HepG2 (cell line): ENCODE measurements around the gene PRR11. TPM values are rescaled to one million over a fixed set of nuclear protein-coding genes. Genes with fewer than 3 reads are reported as not detected.

Experiments used
- ARHGAP35 ChIP-seq: sonication (generic); formaldehyde crosslinking; IDR thresholded peaks from 2 replicates; pipeline ENCODE4 v1.9.0; 2022; ENCODE audit warnings: mild to moderate bottlenecking, inconsistent platforms, moderate library complexity, missing genetic modification reagents, borderline replicate concordance
- CBX2 ChIP-seq, 2 experiments: fragments of 200-600 bp in 1 of 2; sonication (generic); formaldehyde crosslinking in 1 of 2; IDR thresholded peaks; 2 replicates each; pipeline versions ENCODE4 v1.7.0 to v1.8.1; 2018 to 2022; ENCODE audit warnings: low read depth in 2 of 2, low read length in 1 of 2, mild to moderate bottlenecking in 1 of 2, missing genetic modification reagents in 1 of 2
- CENPBD1 ChIP-seq: sonication (generic); formaldehyde crosslinking; IDR thresholded peaks from 2 replicates; pipeline ENCODE4 v1.8.0; 2022; ENCODE audit warnings: missing genetic modification reagents, low read depth, mild to moderate bottlenecking, borderline replicate concordance
- FOSL2 ChIP-seq: sonication (generic); formaldehyde crosslinking; IDR thresholded peaks from 2 replicates; pipeline ENCODE4 v1.4.0; 2020; ENCODE audit warnings: missing genetic modification reagents
- IRF2 ChIP-seq: IDR thresholded peaks from 2 replicates; pipeline ENCODE4 v1.6.1; 2018; ENCODE audit warnings: missing genetic modification reagents, missing compliant biosample characterization
- ISL2 ChIP-seq: sonication (generic); formaldehyde crosslinking; IDR thresholded peaks from 2 replicates; pipeline ENCODE4 v1.5.0; 2020; ENCODE audit warnings: missing genetic modification reagents
- MYNN ChIP-seq: sonication (generic); formaldehyde crosslinking; IDR thresholded peaks from 2 replicates; pipeline ENCODE4 v1.4.0; 2020; ENCODE audit warnings: mild to moderate bottlenecking, low read depth, missing genetic modification reagents
- MZF1 ChIP-seq: sonication (generic); formaldehyde crosslinking; IDR thresholded peaks from 2 replicates; pipeline ENCODE4 v1.8.1; 2023; ENCODE audit warnings: mild to moderate bottlenecking, missing genetic modification reagents, borderline replicate concordance
- NFE2 ChIP-seq: sonication (generic); formaldehyde crosslinking; IDR thresholded peaks from 2 replicates; pipeline ENCODE4 v1.4.0; 2020; ENCODE audit warnings: missing genetic modification reagents
- PITX1 ChIP-seq: sonication (generic); formaldehyde crosslinking; IDR thresholded peaks from 2 replicates; pipeline ENCODE4 v1.5.1; 2020; ENCODE audit warnings: mild to moderate bottlenecking, missing genetic modification reagents
- ZFP91 ChIP-seq: sonication (generic); formaldehyde crosslinking; IDR thresholded peaks from 2 replicates; pipeline ENCODE4 v1.9.0; 2022; ENCODE audit warnings: missing genetic modification reagents, mild to moderate bottlenecking, borderline replicate concordance
- ZNF12 ChIP-seq: sonication (generic); formaldehyde crosslinking; IDR thresholded peaks from 2 replicates; pipeline ENCODE4 v1.5.0; 2020; ENCODE audit warnings: missing genetic modification reagents
- ZNF275 ChIP-seq: sonication (generic); formaldehyde crosslinking; IDR thresholded peaks from 2 replicates; pipeline ENCODE4 v1.8.0; 2022; ENCODE audit warnings: missing genetic modification reagents, mild to moderate bottlenecking, inconsistent platforms, borderline replicate concordance
- ZNF281 ChIP-seq: sonication (generic); formaldehyde crosslinking; IDR thresholded peaks from 2 replicates; pipeline ENCODE4 v1.4.0; 2020; ENCODE audit warnings: missing genetic modification reagents, borderline replicate concordance
- ZNF770 ChIP-seq: sonication (generic); formaldehyde crosslinking; IDR thresholded peaks from 2 replicates; pipeline ENCODE4 v1.5.0; 2020; ENCODE audit warnings: mild to moderate bottlenecking, missing genetic modification reagents
- ZXDC ChIP-seq: sonication (generic); formaldehyde crosslinking; IDR thresholded peaks from 2 replicates; pipeline ENCODE4 v1.5.0; 2020; ENCODE audit warnings: mild to moderate bottlenecking, missing genetic modification reagents
- polyA plus RNA-seq, 8 experiments: library from polyadenylated mRNA; depleted of rRNA in 3 of 8; stranded (reverse) in 7 of 8; unstranded in 1 of 8; fragments of >200 nt; fragmentation: Illumina TruSeq in 4 of 8; extraction: Trizol in 4 of 8; gene quantifications; 2 replicates each; pipeline versions ENCODE4 v1.2.1 to v1.2.3, GENCODE V29; 2011 to 2016; ENCODE audit warnings: low read depth in 4 of 8, missing spikeins in 1 of 8, mixed read lengths in 1 of 8; ENCODE audit not compliant: insufficient read depth in 1 of 8
- total RNA-seq, 5 experiments: library from RNA; depleted of rRNA; stranded (reverse); fragments of >200 nt; fragmentation: Illumina TruSeq; extraction: Trizol; gene quantifications; 2 replicates each; pipeline ENCODE4 v1.2.3, GENCODE V29; 2016; ENCODE audit warnings: low read depth in 1 of 5

PRR11 gene
- total and polyA plus RNA-seq, 2 of the 13 experiments (the other 11 are each of a cell fraction or from before 2014, with no cell fraction given), result 35.7 to 39.2 TPM

- TF ChIP-seq ZXDC (CRISPR knock-in tag), result no peak
- no peak for TF ChIP-seq MZF1
- no peak for TF ChIP-seq NFE2 (CRISPR knock-in tag)
- TF ChIP-seq ZFP91 (CRISPR knock-in tag), result peak; percentile 93; the same call in 1 of the 2 replicates
- no peak for TF ChIP-seq CENPBD1 (CRISPR knock-in tag)
- no peak for TF ChIP-seq ZNF281 (CRISPR knock-in tag)
- TF ChIP-seq FOSL2 (CRISPR knock-in tag), result peak; percentile 19; the same call in 1 of the 2 replicates
- TF ChIP-seq ZNF12 (CRISPR knock-in tag), result peak; percentile 25; the same call in 1 of the 2 replicates
- TF ChIP-seq ZNF770 (CRISPR knock-in tag), result peak; percentile 21; the same call in 1 of the 2 replicates
- no peak; the same call in 1 of the 2 replicates for TF ChIP-seq ARHGAP35 (CRISPR knock-in tag)
- TF ChIP-seq MYNN (CRISPR knock-in tag), result no peak
- TF ChIP-seq IRF2 (CRISPR knock-in tag), result peak; percentile 72; the same call in 1 of the 2 replicates
- TF ChIP-seq CBX2 (IDR thresholded peaks at IDR 0.05; ENCODE audit: low read depth, low read length), result no peak
- no peak for TF ChIP-seq CBX2 (CRISPR knock-in tag; IDR thresholded peaks at IDR 0.05; ENCODE audit: low read depth)
- peak; percentile 64 for TF ChIP-seq PITX1 (CRISPR knock-in tag)
- TF ChIP-seq ZNF275, result 0 out of 2 replicates have a peak, but pooled peaks have one; percentile 81
- TF ChIP-seq ISL2 (CRISPR knock-in tag), result no peak
Measured at GRCh38 chr17:59220328-59221158, 65.0 kb downstream of the PRR11 start, which contains the start of gene GDPD1 (continued).
